ENCODE data around the gene C11orf91.
"Not testable (repeated sequence)": the region's sequence is repeated elsewhere in the genome, so short reads cannot be mapped to it uniquely, and the experiment has no call there.

C11orf91 gene

GRCh38 chr11:33684003-33684706 lies 16.5 kb downstream of the C11orf91 start:
- H3K4me2 ChIP-seq (ENCODE audit: low read depth, low read length, poor library complexity, severe bottlenecking): no peak overlapping the region
- no peak for TF ChIP-seq CTCF (IDR thresholded peaks at IDR 0.05; ENCODE audit: insufficient read depth, low read length, poor library complexity, severe bottlenecking)
- no peak for TF ChIP-seq EZH2phosphoT487 (conservative IDR thresholded peaks at IDR 0.05; ENCODE audit: low read length)
- H3K36me3 ChIP-seq (ENCODE audit: low read length): no peaks in the 10 kb centered on the region
- H3K27ac ChIP-seq (ENCODE audit: low read depth, low read length): no peak overlapping the region
- no peaks in the 10 kb centered on the region for H3K9me2 ChIP-seq (replicated peaks; ENCODE audit: insufficient read depth, low read length)
- H3K79me2 ChIP-seq (ENCODE audit: insufficient read depth, low read length): no peaks in the 10 kb centered on the region
- H4K20me1 ChIP-seq (ENCODE audit: low read depth, low read length): no peaks in the 10 kb centered on the region
- no peak overlapping the region for H3K9ac ChIP-seq (ENCODE audit: low read length)
- H3K27me3 ChIP-seq (ENCODE audit: low read length): no peaks in the 10 kb centered on the region
- no peaks in the 10 kb centered on the region for H3K9me3 ChIP-seq (ENCODE audit: insufficient read depth, low read length)
- no peak overlapping the region for H3K4me3 ChIP-seq (ENCODE audit: insufficient read depth, low read length, poor library complexity, severe bottlenecking)
- no peak overlapping the region for H2AFZ ChIP-seq (ENCODE audit: low read depth, low read length, severe bottlenecking)
- no peaks in the 10 kb centered on the region for H3F3A ChIP-seq (ENCODE audit: insufficient read depth)

- Histone ChIP-seq H4K20me1 (ENCODE audit: low read depth, low read length) (no peaks in the 10 kb centered on the region), H3K27ac (ENCODE audit: low read depth, low read length) (no peak overlapping the region), H3K9ac (ENCODE audit: low read length) (no peak overlapping the region), H3K4me3 (ENCODE audit: insufficient read depth, low read length, poor library complexity, severe bottlenecking) (no peak overlapping the region), H3K9me2 (replicated peaks; ENCODE audit: insufficient read depth, low read length) (no peaks in the 10 kb centered on the region), H2AFZ (ENCODE audit: low read depth, low read length, severe bottlenecking) (no peak overlapping the region), H3K9me3 (ENCODE audit: insufficient read depth, low read length) (no peaks in the 10 kb centered on the region), H3K36me3 (ENCODE audit: low read length) (no peaks in the 10 kb centered on the region), H3K4me2 (ENCODE audit: low read depth, low read length, poor library complexity, severe bottlenecking) (no peak overlapping the region), H3K27me3 (ENCODE audit: low read length) (no peaks in the 10 kb centered on the region), H3K79me2 (ENCODE audit: insufficient read depth, low read length) (no peaks in the 10 kb centered on the region), H3F3A (ENCODE audit: insufficient read depth) (no peaks in the 10 kb centered on the region)
- TF ChIP-seq CTCF (IDR thresholded peaks at IDR 0.05; ENCODE audit: insufficient read depth, low read length, poor library complexity, severe bottlenecking) (no peak), EZH2phosphoT487 (conservative IDR thresholded peaks at IDR 0.05; ENCODE audit: low read length) (no peak)
Observed at GRCh38 chr11:33682446-33682845, 18.2 kb downstream of the C11orf91 start.

GRCh38 chr11:33682019-33682418 lies 18.6 kb downstream of the C11orf91 start:
- no peaks in the 10 kb centered on the region for H3K9me2 ChIP-seq (replicated peaks; ENCODE audit: insufficient read depth, low read length)
- H3K27ac ChIP-seq (ENCODE audit: low read depth, low read length): no peak overlapping the region
- H3K27me3 ChIP-seq (ENCODE audit: low read length): no peaks in the 10 kb centered on the region
- H3K4me3 ChIP-seq (ENCODE audit: insufficient read depth, low read length, poor library complexity, severe bottlenecking): no peak overlapping the region
- TF ChIP-seq CTCF (IDR thresholded peaks at IDR 0.05; ENCODE audit: insufficient read depth, low read length, poor library complexity, severe bottlenecking) (no peak), EZH2phosphoT487 (conservative IDR thresholded peaks at IDR 0.05; ENCODE audit: low read length) (no peak)
- no peak overlapping the region for H3K4me2 ChIP-seq (ENCODE audit: low read depth, low read length, poor library complexity, severe bottlenecking)
- H3K79me2 ChIP-seq (ENCODE audit: insufficient read depth, low read length): no peaks in the 10 kb centered on the region
- no peaks in the 10 kb centered on the region for H3K36me3 ChIP-seq (ENCODE audit: low read length)
- H3K9ac ChIP-seq (ENCODE audit: low read length): no peak overlapping the region
- H2AFZ ChIP-seq (ENCODE audit: low read depth, low read length, severe bottlenecking): no peak overlapping the region
- H4K20me1 ChIP-seq (ENCODE audit: low read depth, low read length): no peaks in the 10 kb centered on the region
- no peaks in the 10 kb centered on the region for H3F3A ChIP-seq (ENCODE audit: insufficient read depth)
- no peaks in the 10 kb centered on the region for H3K9me3 ChIP-seq (ENCODE audit: insufficient read depth, low read length)

GRCh38 chr11:33678616-33679015 lies 22.0 kb downstream of the C11orf91 start:
- H3K27ac ChIP-seq (ENCODE audit: low read depth, low read length); H3K36me3 ChIP-seq (ENCODE audit: low read length); H3K79me2 ChIP-seq (ENCODE audit: insufficient read depth, low read length); H2AFZ ChIP-seq (ENCODE audit: low read depth, low read length, severe bottlenecking); H3K9me3 ChIP-seq (ENCODE audit: insufficient read depth, low read length); H3K9me2 ChIP-seq (replicated peaks; ENCODE audit: insufficient read depth, low read length); H3K27me3 ChIP-seq (ENCODE audit: low read length); H3K4me2 ChIP-seq (ENCODE audit: low read depth, low read length, poor library complexity, severe bottlenecking); H4K20me1 ChIP-seq (ENCODE audit: low read depth, low read length); H3K9ac ChIP-seq (ENCODE audit: low read length); H3K4me3 ChIP-seq (ENCODE audit: insufficient read depth, low read length, poor library complexity, severe bottlenecking); H3F3A ChIP-seq (ENCODE audit: insufficient read depth): not testable (repeated sequence)

Data from SU-DHL-6 (cell line).